T-helper 9 cell (primary cell): ENCODE results near the gene CEP85L.

Experiments
- DNase-seq: peaks from one replicate; pipeline ENCODE4 v3.0.0-alpha.2; 2020

Gene CEP85L

GRCh38 chr6:118620202-118620601 is 31.2 kb downstream of the CEP85L start:
- DNase-seq = no peak

DNA sequence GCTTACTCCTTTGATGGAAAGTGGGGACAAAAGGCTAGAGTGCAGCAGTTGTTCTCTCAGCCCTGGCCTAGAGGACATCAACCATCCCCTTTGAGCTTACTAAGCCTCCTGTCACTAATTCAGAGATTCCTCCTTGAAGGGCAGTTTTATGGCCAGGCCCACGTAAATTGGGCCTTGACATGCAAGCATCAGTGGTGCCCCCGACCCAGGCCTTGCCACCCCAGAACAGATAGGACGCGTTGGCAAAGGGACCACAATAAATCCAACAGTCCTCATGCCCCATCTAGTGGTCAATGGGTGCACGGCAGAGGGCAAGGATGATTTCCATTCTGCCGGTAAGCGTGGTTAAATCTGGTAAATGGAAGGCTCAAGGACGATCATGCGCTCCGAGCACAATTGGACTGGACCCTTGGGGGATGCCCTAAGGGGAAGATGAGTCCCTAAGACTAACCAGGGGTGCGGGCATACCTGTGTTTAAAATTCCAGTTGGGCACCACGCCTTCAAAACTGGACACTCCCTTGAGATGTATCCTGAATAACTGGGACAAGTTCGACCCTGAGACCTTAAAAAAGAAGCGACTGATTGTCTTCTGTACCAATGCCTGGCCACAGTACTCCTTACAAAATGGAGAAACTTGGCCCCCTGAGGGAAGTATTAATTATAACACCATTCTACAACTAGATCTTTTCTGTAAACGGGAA is 32.6 kb downstream of the CEP85L start:
- DNase-seq = peak; percentile 56

GRCh38 chr6:118617417-118617816 is 34.0 kb downstream of the CEP85L start:
- no peak for DNase-seq

DNA sequence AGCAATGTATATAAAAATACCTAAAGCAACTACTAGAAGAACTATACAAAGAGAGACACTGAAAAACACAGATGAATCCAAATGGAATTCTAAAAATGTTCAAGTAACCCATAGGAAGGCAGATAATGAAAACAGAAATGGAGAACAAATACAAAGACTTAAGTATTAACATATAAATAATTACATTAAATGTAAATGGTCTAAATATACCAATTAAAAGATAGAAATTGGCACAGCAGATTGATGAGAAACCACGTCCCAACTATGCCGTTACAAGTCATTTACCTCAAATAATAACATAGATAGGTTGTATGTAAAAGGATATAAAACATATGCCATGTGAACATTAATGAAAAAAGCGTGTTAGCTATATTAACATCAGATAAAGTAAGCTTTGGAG is 40.1 kb downstream of the CEP85L start:
- no peak for DNase-seq

GRCh38 chr6:118606858-118607257 is 44.5 kb downstream of the CEP85L start:
- no peak for DNase-seq

DNA sequence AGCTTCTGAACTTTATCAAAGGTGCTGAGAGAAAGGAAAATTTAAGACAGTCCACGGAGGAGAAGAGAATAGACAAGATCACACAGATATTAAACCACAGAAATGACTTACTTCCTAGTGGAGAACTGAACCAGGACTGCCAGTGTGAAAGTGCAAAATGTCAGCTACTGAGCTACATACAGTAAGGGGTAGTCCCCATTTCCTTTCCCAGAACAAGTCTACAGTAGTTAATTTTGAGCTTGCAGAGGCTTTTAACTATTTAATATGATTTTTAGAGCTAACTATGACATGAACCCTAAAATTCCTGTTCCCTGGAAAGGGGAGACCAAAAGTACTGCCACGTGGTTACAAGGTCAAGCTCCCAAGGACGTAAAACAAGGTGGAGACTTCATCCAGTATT is 45.1 kb downstream of the CEP85L start:
- no peak for DNase-seq

DNA sequence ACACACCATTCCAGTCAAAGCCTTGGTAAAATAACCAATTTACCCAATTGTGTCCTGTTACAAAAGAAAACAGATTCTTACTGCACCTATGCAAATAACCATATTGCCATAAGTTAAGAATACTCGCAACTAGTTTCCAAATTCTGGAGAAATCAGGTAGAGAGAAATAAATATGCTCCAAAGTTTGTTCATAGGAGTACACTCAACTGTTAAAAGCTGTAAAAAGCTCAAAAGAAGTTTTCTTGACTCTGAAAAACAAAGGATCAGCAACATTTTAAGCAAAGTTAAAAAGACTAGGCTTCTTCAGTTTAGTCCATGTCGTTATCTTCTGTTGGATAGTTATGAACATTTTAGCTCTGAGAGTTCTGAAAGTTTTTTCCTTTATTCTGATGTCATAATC is 48.0 kb downstream of the CEP85L start:
- DNase-seq = no peak

GRCh38 chr6:118602300-118602699 is 49.1 kb downstream of the CEP85L start:
- no peak for DNase-seq

GRCh38 chr6:118598324-118598723 is 53.1 kb downstream of the CEP85L start:
- DNase-seq = no peak

DNA sequence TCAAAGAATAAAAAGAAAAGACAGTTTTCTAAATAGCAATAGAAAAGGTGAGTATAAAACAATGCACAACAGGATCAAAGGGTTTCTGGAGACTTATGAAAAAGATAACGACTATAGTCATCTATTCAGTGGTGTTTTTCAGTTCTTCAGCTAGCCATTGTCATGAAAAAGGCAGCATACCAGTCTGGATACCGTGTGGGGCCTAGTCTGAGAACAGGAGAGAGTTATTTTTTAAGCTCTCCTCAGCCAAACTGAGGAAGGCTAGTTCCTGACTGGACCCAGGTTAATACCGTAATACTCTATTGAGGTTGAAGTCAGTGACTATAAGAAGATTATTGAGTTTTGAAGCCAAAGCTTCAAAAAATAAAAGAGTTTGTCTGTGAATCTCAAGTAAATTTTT is 53.8 kb downstream of the CEP85L start:
- DNase-seq = no peak

DNA sequence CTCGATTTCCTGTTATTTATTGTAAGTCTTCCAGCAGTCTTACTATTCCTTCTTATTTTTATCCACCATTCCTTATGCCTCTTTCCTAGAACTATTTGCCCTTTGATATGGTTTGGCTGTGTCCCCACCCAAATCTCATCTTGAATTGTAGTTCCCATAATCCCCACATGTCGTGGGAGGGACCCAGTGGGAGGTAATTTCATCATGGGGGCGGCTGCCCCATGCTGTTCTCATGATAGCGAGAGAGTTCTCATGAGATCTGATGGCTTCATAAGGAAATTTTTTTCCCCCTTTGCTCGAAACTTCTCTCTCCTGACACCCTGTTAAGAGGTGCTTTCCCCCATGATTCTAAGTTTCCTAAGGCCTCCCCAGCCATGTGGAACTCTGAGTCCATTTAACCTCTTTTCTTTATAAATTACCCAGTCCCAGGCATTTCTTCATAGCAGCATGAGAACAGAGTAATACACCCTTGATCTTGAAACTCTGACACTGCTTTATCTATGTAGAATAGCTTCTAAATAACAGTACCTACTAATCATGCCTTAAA is 54.5 kb downstream of the CEP85L start:
- DNase-seq = no peak

- DNase-seq = no peak
Observed at GRCh38 chr6:118594877-118595276, 56.5 kb downstream of the CEP85L start.

DNA sequence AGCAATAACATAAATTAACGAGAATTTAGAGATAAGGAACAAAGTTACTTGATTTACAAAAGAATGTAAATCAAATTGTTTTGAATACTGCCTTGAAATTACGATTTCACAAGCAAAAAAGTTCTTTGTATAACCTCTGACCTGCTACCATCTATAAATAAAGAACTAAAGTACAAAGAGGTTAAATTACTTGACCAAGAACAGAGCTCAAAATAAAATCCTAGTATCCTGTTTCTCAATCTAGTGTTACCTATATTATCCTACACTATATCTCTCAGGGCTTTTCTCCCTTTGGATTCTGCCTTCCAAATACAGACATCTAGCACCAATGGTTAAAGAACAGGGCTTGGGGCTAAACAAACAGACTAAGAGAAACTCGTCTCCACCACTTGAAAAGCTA is 59.5 kb downstream of the CEP85L start:
- DNase-seq = no peak

GRCh38 chr6:118589649-118590365 is 61.6 kb downstream of the CEP85L start:
- no peak for DNase-seq

GRCh38 chr6:118589186-118589585 is 62.2 kb downstream of the CEP85L start:
- DNase-seq = no peak

GRCh38 chr6:118588626-118589025 is 62.8 kb downstream of the CEP85L start:
- DNase-seq = no peak

DNA sequence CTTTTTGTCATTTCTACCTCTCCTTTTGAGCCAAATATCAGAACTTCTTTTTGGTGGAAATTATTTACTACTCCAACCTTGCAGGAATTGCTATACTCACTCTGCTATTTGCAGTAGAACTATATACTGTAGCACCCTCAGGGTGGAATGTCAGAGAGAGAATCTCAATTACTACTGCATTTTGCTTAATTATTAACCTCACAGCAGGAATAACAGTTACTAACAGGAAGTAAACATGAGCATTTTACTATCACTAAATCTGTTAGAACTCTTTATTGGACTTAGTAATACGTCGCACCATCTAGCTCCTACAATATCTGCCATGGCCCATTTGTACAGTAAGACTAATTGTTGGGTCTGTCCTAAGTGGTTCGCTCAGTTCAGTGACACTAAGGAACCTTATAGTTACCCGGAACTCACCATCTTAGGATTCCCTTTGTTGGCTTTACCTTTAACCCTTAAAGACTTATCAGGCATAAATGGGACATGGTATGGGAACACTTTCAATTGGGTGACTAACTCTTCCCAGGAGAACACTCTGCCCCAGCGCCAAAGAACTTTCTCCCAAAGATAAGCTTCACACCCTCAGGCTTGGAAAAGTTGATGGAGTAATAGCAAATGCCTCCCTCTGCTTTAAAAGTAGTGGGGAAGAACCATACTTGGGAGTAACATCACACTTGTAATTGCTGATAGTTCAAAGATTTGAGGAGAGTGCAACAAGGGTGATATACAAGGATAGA is 64.5 kb downstream of the CEP85L start:
- no peak for DNase-seq

GRCh38 chr6:118584911-118585310 is 66.5 kb downstream of the CEP85L start:
- DNase-seq = no peak

GRCh38 chr6:118581489-118581959 is 69.9 kb downstream of the CEP85L start:
- DNase-seq = no peak

- DNase-seq = no peak
Observed at GRCh38 chr6:118580585-118581419, 70.6 kb downstream of the CEP85L start.

GRCh38 chr6:118579786-118580185 is 71.6 kb downstream of the CEP85L start:
- no peak for DNase-seq

GRCh38 chr6:118578617-118579016 is 72.8 kb downstream of the CEP85L start:
- DNase-seq = no peak

- no peak for DNase-seq
Observed at GRCh38 chr6:118577972-118578371, 73.4 kb downstream of the CEP85L start.
